ENCODE measurements around the gene TUBA3C. TPM values are rescaled to one million over a fixed set of nuclear protein-coding genes. Genes with fewer than 3 reads are reported as not detected.

Gene TUBA3C
- total RNA-seq, 1 donor from 2014 or later: not detected

DNA sequence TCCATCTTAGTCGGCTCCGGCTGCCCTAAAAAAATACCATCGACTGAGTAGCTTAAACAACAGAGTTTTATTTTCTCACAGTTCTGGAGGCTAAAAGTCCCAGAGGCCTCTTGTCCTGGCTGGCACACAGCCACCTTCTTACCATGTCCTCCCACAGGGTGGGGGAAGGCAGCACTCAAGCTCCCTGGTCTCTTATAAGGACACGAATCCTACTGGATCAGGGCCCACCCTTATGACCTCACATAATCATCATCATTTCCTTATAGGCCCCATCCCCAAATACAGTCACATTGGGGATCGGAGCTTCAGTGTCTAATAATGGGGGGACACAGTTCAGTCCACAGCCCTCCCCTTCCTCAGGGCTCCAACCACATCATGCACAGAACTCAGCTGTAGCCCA, 2.6 kb upstream of the TUBA3C start:
- Mint-ChIP-seq H3K36me3 (peaks cover 3% of the 10 kb centered on the region), H3K9me3 (peaks cover 50% of the 10 kb centered on the region)

DNA sequence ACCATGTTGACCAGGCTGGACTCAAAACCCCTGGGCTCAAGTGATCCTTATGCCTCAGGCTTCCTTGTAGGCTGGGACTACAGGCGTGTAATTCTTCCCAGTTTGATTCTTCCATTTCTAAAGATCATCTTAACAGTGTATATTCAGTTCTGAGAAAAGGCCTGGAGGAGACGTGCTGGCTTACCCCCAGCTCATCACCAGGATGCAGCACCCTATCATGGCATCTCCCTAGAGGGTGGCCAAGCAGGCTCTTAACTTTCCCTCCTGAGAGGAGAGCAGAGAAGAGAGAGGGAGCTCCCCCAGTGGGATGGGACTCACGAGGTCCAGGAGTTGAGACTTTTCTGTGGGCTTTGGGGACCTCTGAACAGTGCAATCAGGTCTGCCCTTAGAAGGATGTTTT, 2.1 kb upstream of the TUBA3C start:
- no peak for DNase-seq (ENCODE audit: low spot score in 2 of 2, unreplicated experiment in 2 of 2)
- H3K4me3 Mint-ChIP-seq: no peak overlapping the region
- peaks cover 53% of the 10 kb centered on the region for H3K9me3 Mint-ChIP-seq
- H3K4me1 Mint-ChIP-seq: no peaks in the 10 kb centered on the region
- H3K27me3 Mint-ChIP-seq (ENCODE audit: low read depth): no peaks in the 10 kb centered on the region
- TF ChIP-seq, protein P1, sequence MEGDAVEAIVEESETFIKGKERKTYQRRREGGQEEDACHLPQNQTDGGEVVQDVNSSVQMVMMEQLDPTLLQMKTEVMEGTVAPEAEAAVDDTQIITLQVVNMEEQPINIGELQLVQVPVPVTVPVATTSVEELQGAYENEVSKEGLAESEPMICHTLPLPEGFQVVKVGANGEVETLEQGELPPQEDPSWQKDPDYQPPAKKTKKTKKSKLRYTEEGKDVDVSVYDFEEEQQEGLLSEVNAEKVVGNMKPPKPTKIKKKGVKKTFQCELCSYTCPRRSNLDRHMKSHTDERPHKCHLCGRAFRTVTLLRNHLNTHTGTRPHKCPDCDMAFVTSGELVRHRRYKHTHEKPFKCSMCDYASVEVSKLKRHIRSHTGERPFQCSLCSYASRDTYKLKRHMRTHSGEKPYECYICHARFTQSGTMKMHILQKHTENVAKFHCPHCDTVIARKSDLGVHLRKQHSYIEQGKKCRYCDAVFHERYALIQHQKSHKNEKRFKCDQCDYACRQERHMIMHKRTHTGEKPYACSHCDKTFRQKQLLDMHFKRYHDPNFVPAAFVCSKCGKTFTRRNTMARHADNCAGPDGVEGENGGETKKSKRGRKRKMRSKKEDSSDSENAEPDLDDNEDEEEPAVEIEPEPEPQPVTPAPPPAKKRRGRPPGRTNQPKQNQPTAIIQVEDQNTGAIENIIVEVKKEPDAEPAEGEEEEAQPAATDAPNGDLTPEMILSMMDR (IDR thresholded peaks at IDR 0.05; ENCODE audit: unreplicated experiment): no peak
- H3K36me3 Mint-ChIP-seq: peaks cover 3% of the 10 kb centered on the region
- H3K27ac Mint-ChIP-seq: no peak overlapping the region

More for the DNA sequence above, 2.6 kb upstream of the TUBA3C start:
- H3K27me3 Mint-ChIP-seq (ENCODE audit: low read depth): no peaks in the 10 kb centered on the region
- DNase-seq (ENCODE audit: low spot score in 2 of 2, unreplicated experiment in 2 of 2): no peak
- H3K4me1 Mint-ChIP-seq: no peaks in the 10 kb centered on the region
- H3K27ac Mint-ChIP-seq: no peak overlapping the region
- TF ChIP-seq, protein P1 (IDR thresholded peaks at IDR 0.05; ENCODE audit: unreplicated experiment): no peak
- H3K4me3 Mint-ChIP-seq: no peak overlapping the region

DNA sequence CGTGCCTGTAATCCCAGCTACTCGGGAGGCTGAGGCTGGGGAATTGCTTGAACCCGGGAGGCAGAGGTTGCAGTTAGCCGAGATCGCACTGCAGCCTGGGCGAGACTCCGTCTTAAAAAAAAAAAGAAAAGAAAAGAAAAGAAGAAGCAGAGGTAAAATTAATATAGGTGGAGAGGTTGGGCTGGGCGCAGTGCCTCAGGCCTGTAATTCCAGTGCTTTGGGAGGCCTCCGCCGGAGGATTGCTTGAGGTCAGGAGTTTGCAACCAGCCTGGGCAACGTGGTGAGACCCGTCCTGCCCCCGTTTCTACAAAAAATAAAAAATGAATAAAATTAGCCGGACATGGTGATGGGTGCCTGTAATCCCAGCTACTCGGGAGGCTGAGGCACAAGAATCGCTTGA, 912 bp upstream of the TUBA3C start:
- Mint-ChIP-seq H3K4me3 (no peak overlapping the region), H3K36me3 (peaks cover 3% of the 10 kb centered on the region)

DNA sequence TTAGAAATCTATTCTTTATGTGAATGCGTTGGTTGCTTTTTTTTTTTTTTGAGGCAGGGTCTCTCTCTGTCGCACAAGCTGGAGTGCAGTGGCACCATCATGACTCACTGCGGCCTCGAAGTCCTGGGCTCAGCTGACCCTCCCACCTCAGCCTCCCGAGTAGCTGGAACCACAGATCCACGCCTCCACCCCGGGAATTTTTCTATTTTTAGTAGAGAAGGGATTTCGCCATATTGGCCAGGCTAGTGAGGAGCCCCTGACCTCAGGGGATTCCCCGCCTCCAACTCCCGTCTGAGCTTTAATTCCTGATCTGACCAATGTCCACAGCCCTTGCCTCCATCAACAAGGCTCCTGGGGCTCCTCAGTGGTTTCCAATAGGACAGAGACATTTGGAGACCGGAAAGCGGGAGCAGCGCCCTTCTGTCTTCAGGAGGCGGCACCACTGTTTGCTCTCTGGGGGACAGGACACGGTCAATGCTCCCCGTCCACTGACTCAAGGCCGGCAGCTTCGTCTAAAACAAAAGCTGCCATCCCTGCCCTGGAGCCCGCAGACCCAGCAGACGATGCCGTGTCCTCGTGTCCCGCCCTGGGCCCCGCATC, 503 bp downstream of the TUBA3C start:
- Mint-ChIP-seq H3K9me3 (peaks cover 45% of the 10 kb centered on the region), H3K27ac (no peak overlapping the region), H3K4me3 (no peak overlapping the region), H3K27me3 (ENCODE audit: low read depth) (no peaks in the 10 kb centered on the region), H3K36me3 (peaks cover 3% of the 10 kb centered on the region), H3K4me1 (no peaks in the 10 kb centered on the region)
- TF ChIP-seq, protein P1 (IDR thresholded peaks at IDR 0.05; ENCODE audit: unreplicated experiment): no peak
- DNase-seq (ENCODE audit: low spot score in 2 of 2, unreplicated experiment in 2 of 2): peak in 1 of 2 experiments; percentile 19

More for the DNA sequence above, 912 bp upstream of the TUBA3C start:
- H3K27me3 Mint-ChIP-seq (ENCODE audit: low read depth): no peaks in the 10 kb centered on the region
- no peak for DNase-seq (ENCODE audit: low spot score in 2 of 2, unreplicated experiment in 2 of 2)
- peaks cover 54% of the 10 kb centered on the region for H3K9me3 Mint-ChIP-seq
- H3K27ac Mint-ChIP-seq: no peak overlapping the region
- no peaks in the 10 kb centered on the region for H3K4me1 Mint-ChIP-seq
- TF ChIP-seq, protein P1 (IDR thresholded peaks at IDR 0.05; ENCODE audit: unreplicated experiment): no peak

DNA sequence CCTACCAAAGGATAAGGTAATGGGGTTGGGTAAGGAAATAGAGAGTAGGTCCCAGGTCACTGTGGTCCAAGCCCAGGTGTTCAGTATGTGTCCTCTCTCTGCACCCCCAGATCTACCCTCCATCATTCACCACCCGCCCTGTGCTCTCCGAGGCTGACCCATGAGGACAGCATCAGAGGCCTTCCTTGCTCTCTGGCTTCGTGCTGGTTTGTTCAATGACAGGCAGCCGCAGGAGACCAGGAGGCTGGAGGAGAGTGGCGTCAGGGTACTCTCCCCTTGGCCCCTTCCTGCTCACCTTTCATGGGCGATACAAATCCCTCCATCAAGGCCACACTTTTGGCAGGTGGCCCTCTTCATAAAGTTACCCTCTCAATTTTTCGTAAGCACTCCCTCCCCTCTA, 1.7 kb downstream of the TUBA3C start:
- TF ChIP-seq, protein P1 (IDR thresholded peaks at IDR 0.05; ENCODE audit: unreplicated experiment): no peak
- peaks cover 6% of the 10 kb centered on the region for H3K36me3 Mint-ChIP-seq
- peaks cover 42% of the 10 kb centered on the region for H3K9me3 Mint-ChIP-seq
- H3K27me3 Mint-ChIP-seq (ENCODE audit: low read depth): no peaks in the 10 kb centered on the region
- no peaks in the 10 kb centered on the region for H3K4me1 Mint-ChIP-seq
- peak in 1 of 2 experiments; percentile 10 for DNase-seq (ENCODE audit: low spot score in 2 of 2, unreplicated experiment in 2 of 2)
- no peak overlapping the region for H3K4me3 Mint-ChIP-seq
- no peak overlapping the region for H3K27ac Mint-ChIP-seq

Measured in mesothelial cell of epicardium (in vitro differentiated cells).